Stimulated activated CD4-positive, alpha-beta T cell treated with anti-CD3 and anti-CD28 coated beads, Interleukin-1b, Interleukin-23, amount 100 ng/mL, for 1 hour (primary cell): Measurements from ENCODE around the gene PPP2R5E.
A peak's percentile ranks its signal among the peaks of the same experiment; 100 is the strongest.

Experiments
- DNase-seq, 2 donors: peaks; one replicate each; pipeline ENCODE4 v3.0.0-alpha.2; 2020; ENCODE audit warnings: low read depth in 2 of 2

PPP2R5E gene

DNA sequence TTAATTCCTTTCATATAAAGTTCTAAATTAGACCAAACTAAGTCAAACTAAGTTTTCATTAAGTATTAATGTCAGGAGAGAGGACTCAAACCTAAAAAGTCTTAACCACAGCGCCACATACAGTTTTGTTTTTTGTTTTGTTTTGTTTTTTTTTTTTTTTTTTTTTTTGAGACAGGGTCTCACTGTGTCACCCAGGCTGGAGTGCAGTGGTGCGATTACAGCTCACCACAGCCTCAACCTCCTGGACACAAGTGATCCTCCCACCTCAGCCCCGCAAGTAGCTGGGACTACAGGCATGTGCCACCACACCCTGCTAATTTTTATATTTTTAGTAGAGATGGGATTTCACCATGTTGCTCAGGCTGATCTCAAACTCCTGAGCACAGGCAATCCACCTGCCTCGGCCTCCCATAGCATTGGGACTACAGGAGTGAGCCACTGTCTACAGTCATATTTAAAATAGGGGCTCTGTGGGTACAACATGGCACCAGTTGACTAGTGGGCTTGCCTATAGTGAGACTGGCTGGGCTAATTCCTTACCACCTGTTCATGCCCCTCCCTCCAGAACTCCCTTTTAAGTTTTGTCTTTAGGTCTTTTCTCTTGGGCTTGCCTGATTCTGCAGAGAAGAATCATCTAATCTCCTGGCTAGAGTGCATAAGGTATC, 110.2 kb downstream of the PPP2R5E start:
- DNase-seq = no peak

DNA sequence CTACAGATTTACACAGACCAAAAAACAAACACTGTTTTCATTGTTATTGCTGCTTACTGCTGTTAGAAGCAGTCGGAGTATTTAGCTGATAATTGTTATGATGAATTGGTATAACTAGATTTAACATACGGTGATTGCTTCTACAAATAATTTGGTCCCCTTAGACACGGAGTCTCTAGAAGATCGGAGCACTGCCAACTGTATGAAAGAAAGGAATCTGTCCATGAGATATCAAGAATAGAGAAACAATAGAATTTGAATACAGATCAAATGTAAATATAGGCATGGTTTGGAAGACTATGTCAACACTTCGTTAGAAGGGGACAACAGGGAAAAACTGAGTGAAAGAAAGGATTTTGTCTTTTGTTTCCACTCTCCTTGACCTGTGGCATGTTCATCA, 110.9 kb downstream of the PPP2R5E start:
- no peak for DNase-seq

DNA sequence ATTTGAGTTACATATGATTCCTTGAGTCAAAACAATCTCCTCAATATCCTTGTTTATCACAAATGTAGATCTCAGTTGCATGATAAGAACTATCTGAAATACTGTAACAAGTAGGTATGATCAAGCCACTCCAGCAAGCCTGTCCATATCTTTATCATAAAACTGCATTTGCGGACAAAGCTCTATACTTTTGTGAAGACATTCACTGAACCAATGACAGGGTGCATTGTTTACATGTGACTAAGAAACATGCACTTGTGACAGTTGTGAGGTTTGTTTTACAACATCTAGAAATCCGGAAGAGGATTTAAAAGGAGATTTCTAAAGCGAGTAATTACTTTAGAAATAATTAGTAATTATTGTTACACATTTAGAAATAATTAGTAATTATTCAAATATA, 111.7 kb downstream of the PPP2R5E start:
- no peak for DNase-seq

DNA sequence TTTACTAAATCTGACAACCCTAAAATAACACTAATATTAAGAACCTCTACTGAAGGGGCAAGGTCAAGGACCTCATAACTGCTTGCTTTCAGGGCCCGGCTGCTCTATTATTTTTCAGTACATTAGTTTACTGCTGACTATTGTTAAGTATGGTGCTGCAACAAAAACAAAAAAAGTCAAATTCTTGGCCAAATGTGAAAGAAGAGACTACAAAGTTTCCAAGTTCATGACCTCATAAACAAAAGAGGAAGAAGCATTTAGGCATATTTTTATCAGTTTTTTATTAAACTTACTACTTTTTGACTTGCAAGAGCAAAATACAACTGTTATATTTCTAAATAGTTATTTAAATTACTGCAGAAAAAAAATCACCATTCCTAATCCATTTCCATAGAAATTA, 114.7 kb downstream of the PPP2R5E start:
- no peak for DNase-seq

DNA sequence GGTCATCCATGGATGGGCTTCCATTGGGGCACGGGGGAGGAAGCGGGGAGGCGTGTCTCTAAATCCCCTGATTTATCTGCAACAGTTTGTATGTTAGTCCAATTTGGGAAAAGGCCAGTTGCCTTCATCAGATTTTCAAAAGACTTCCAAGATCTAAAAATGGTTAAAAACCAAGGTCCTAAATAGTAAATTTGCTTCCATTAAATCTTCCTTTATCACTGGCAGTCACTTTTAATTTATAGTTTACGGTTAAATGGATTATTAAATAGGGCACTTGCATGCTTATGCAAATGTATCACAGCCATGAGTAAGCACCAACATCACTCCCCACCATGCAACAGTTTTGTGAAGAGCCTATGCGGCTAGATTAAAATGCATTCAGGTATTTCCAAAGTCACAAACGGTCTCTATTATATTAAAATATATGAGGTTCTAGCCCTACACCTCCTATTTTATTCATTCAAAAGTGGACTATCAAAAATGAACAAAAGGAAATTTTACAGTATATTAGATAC, 116.3 kb downstream of the PPP2R5E start:
- no peak for DNase-seq

DNA sequence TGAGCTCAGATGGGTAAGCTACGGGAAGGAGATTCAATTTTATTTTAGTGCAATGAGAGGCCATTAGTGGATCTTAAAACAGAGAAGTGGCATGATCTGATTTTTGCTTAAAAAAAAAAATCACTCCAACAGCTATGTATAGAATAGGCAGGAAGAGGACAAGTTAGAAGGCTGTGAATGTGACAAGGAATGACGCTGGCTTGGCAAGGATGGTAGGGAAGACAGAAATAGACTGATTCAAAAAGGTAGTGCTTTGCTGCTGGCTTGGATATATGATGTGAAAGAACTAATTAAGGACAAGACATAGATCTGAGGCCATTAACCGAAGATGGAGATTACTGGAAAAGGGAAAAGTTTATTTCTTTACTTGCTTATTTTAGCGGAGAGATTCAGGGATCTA, 119.3 kb downstream of the PPP2R5E start:
- no peak for DNase-seq

DNA sequence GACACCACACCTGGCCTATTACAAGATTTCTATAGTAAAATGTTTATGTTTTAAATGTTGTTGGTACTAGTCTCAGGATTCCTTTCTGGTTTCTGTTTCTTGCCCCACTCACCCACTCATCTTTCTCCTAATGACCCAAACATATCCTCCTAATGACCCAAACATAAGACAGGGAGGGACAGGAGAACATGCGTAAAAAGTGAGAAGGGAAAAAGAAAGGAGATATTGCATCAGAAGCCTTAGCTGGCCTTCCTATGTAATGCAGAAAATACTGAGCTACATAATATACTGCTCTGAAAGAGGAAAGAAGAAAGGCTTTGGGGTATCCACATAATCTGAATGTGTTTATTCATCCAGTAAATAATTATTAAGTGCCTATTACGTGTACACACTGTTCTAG, 119.8 kb downstream of the PPP2R5E start:
- DNase-seq = no peak

DNA sequence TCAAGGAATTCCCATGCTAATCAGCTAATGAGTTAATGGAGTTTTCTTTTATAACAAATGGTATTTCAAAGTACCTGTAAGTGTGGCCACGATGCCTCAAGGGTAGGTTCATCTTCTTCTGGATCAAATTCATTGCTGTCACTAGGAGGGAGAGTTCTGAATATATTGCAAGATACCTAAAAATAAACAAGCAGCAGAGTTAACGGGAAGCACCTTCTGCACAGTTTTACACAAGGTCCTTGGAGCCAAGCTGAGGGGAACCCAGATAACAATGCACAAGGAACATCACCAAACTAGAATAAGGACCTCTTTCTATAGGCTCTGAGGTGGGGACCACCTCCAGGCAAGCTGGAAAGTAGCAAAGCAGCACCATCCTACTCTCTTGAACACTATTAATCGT, 121.3 kb downstream of the PPP2R5E start:
- no peak for DNase-seq

DNA sequence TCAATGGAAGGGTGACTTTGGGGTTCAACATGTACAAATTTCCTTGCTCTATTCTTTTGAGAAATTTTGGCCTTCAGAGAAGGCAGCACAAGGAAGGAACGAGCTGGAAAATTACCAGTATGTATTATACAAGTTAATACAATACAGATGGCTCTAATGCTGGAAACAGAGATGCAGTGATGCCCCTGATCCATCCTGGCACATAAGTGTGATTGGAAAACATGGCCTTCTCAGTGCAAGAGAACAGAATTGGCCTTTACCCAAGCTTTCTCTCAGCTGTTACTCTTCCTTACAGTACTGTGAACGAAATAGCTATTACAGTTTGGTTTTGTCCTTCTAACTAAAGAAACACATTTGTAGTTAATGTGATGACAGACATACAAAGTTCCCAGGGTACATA, 122.0 kb downstream of the PPP2R5E start:
- no peak for DNase-seq

DNA sequence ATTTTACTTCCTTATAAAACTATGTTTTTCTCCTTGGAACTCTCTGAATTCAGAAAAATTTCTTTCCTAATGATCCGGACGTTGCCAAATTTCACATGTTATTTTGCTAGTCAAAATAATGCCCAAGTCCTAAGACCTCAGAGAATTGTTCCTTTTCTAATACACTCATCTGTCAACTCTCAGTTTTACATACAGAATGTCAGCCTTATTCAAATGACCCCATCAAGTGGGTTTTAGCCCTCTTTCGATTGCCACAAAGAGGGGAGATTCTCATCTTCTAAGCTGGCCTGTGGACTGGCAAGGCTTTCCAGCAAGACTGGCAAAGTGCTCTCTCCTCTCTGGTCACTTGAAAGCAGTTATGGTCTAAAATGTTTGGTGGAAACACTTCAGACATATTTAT, 125.2 kb downstream of the PPP2R5E start:
- no peak for DNase-seq

DNA sequence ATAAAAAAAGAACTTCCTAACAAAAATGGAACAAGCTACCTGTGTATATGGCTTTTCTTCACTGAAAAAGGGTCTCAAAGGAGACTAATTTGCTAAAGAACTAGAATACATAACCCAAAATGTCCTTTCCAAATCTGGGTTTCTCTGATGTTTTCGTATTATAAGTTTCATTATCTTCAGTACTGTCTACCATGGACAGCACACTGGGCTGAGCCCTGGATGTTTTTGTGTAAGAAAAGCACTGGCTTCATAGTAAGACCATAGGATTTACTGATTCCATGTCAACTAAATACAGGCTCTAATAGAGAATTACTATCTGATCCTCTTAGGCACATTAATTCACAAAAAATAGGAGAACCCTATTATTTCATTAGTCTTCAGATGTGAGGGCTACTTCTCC, 130.2 kb downstream of the PPP2R5E start:
- DNase-seq = no peak

DNA sequence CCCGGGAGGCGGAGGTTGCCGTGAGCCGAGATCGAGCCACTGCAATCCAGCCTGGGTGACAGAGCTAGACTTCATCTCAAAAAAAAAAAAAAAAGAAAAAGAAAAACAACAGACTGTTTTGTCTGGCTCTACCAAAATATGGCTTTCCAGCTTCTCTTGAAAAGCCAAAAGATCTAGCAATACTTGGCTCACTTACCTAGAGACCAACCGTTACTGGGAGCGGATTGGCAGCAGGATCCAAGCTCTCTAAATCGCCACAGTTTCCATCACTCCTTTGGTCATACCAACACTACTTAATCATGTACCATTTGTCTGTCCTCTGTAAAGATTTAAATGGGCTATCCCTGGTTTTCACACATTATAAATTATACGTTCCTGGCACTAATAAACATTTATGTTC, 136.8 kb downstream of the PPP2R5E start:
- DNase-seq = no peak

DNA sequence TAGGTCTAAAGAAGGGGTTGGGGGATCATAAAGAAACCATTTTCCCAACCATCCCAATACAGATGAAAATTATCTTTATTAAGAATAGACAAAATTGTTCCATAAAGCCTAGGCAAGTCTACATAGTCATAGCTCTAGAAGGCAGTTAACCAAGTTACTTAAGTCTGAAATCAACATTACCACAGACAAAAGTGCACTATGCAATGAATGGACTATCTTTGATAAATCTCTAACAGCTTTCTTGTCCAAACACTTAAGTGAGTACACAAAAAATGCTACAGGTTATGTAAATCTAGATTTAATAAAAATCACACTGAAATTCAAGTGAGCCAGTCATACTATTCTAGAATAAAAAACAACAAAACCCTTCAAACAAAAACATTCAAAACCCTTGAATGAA, 137.5 kb downstream of the PPP2R5E start:
- DNase-seq = no peak

DNA sequence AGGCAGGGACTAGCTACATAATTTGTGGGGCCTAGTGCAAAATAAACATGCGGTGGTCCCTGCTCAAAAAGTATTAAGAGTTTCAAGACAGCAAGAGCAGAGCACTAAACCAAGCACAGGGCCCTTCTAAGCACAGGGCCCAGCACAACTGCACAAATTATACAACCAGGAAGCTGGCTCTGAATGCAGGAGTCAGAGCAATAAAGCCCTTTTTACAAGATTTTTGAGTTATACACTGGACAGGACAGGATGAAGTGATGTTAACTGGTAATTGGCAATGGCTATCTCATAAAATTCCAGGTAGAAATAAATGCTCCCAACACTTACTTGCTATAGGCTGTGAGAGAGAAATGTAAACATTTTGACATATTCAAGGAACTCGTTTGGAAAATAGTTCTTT, 138.3 kb downstream of the PPP2R5E start:
- no peak for DNase-seq

DNA sequence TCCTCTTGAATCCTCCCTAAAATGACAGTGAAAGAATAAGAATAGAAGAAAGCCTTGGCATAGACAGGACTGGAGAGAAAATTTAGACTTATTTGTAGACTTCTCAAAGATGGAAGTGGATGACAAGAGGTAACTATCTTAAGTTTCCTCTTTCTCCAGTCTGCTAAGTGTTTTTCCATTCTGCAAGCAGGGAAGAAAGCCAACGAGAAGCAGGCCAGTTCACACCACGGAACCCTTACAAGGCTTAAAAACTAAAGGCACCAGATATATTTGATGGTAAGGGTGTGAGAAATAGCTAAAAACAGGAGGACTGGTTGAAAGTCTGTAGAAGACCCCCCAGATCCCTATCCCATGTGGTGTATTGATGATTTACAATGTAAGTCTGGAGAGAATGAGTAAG, 141.5 kb downstream of the PPP2R5E start:
- no peak for DNase-seq

DNA sequence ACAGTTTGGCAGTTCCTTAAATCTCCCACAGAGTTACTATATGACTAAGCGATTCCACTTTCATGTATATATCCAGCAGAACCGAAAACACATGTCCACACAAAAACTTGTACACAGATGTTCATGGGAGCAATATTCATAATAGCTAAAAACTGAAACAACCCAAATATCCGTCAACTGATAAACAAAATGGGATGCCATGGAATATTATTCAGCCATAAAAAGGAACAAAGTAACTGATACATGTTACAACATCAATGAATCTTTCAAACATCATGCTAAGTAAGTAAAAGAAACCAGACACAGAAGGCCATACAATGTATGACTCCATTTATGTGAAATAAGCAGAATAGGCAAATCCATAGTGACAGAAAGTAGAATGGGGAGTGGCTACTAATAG, 144.2 kb downstream of the PPP2R5E start:
- DNase-seq = no peak

DNA sequence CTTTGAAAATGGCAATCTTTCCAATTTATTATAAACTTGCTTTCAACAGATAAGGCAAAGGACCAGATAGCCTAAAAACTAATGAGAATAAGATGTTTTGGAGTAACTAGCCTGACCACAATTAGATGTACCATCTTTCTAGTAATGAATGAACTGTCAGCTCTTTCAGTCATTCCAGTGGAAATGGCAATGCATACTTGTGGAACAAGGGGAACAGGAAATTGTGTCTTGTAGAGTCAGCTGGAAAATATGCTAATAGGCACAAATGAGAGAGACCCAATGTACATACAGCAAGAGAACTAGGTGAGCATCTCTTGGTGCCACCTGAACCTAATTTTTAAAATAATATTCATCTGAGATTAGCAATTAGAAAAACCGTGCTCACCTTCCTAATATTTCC, 148.3 kb downstream of the PPP2R5E start:
- no peak for DNase-seq

DNA sequence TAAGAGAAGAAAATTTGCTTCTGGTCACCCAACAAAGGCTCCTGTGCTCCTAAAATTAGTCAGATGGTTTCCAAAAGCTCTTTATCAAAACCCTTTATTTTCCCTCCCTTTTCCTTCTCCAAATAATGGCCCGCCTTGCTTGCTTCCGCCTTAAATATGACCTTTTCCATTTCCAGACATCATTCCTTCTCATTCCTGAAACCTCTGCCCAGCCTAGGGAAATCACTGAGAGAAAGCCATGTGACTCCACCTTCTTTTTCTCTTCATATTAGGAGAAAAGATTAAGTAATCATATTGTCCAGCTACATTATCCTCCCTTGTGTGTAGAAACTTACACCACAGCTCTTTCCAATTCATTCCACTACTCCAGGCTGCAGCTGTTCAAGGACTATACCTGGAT, 148.7 kb downstream of the PPP2R5E start:
- no peak for DNase-seq

DNA sequence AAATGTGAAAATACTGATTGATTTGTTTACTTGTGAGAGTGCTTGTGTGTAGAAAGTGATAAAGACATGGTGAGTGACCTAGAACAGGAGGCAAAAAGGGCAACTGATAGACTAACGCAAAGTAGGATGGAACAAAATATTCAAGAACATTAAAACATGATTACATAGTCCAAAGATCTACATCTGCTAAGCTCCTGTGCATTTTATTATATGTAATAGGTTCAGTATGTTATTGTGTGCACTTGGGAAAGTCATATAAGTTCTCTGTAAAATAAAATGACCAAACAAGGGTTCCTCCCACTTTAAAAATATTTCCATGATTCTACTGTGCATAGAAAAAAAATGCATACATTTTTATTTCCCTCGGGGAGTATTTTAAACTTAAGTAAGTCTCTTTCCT, 150.2 kb downstream of the PPP2R5E start:
- no peak for DNase-seq

DNA sequence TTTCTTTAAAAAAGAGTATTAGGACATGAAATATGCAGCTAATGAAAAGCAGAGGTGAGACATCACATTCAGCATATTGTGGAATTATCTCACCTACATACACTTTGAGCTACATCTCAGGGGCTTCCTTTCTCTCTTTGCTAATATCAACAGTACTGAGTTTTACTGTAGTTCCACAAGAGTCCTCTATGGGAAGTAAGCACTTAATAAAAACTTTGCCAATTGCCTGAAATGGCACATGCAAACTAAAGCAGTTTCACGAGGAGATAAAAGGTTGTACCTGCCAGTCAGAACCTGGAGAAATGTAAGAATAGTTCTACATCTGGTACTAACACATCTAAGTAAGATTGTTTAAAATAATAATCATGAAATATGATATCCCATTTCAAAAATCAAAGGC, 150.9 kb downstream of the PPP2R5E start:
- no peak for DNase-seq

DNA sequence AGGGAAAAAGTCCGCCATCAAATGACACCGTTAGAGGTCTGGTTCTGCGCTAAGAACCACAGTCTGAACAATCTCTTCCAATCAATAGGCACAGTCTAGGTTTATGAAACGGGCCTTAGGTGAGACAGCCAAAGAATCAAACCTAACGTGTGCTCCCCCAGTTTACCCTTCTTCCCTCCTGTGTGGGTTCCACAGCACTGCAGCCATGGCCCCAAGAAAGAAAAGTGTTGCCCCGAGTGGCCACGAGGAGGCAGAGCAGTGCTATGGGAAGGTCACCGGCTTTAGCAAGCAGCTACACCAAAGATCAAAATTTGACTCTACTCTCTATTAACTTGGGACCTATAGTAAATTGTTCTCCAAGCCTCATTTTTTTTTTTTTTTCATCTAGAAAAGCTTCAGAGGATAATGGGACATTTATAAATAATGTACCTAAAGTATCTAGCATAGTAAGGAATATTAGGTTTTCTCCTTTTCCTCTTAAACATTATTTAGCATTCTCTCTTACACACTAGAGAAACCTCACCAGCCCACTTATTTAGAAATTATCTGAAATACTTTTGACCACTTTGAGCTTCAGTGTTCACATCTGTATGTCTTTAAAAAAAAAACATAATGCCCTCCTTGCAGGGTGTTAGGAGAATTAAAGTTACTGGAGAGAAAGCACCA, 154.3 kb downstream of the PPP2R5E start:
- DNase-seq = peak in 1 of 2 donors; percentile 37

DNA sequence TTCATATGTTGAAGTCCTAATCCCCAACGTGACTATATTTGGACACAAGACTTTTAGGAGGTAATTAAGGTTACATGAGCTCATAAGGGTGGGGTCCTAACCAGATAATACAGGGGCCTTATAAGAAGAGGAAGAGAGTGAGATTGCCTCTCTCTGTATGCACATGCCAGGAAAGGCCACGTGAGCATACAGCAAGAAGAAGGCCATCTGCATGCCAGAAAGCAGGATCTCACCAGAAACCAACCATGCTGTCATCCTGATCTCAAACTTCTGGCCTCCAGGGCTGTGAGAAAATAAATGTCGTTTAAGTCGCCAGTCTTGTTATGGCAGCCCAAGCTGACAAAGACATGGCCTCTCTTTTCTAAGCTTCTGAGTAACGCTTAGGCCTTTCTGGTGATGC, 155.5 kb downstream of the PPP2R5E start:
- DNase-seq = no peak

DNA sequence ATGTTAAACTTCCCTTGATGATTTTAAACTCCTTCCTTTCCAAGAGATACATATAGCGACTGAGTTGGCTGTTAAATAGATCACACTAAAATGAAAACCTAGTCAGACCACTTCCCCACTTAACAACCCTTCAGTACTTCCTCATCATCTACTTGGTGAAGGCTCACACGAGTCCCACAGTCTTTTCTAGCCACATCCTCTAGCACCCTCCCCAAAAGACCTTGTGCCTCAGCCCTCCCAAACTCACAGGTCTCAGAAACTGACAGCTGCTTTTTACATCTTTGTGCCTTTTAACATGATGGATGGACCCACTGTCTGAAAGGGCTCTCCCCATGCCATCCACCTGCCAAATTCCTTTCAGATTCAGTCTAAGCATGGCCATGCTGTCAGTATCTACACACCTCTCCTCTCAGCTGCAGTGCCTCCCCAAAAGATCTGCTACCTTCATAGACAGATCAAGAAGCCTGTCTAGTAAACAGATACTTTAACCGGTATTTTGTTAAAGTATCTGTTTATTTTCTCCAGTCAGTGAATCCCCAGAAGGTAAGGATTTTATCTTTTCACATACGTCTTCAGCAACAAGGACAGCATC, 159.3 kb downstream of the PPP2R5E start:
- DNase-seq = peak in 1 of 2 donors; percentile 2
